ENCODE results near the gene CGREF1.

Gene CGREF1

DNA sequence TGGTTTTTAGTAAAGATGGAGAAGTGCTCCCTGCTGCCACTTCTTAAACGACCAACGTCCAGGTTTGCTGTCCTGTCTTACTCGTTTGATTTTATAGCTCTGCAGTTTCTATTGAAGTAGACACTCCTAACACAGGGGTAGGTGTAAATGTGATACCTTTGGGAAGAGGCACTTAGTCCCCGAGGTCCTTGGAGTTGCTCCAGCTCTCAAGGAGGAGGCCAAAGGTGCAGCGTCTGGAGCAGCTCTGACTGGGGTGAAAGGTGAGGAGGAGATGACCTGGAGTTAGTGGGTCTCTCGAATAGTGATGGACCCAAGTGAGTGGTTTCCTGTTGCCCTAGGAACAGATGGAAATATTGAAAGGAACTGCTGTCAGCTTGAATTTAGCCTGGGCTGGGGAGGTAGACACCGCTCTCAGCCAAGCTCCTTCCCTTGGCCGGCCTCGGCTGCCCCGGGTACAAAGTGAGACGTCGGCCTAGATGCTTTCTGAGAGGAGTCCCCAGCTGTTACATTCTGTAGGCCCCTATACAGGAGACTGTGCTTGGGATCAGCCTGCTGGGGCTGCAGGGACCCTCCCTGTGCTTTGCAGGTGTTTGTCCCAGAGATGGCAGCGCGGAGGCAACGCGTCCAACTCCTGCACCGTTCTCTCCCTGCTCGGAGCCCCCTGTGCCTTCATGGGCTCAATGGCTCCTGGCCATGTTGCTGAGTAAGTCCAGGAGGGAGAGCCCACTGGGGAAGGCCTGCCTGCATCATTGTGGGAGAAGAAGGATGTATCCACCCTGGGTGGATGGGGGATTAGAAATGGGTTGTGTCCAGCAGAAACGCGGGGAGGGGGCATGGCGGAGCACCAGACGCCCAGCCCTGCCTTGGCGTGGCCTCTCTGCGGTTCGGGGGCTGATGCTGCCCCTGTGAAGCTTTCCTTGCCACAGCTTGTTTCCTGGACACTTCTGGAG, 26.9 kb downstream of the CGREF1 start:
- TF ChIP-seq, protein P1, sequence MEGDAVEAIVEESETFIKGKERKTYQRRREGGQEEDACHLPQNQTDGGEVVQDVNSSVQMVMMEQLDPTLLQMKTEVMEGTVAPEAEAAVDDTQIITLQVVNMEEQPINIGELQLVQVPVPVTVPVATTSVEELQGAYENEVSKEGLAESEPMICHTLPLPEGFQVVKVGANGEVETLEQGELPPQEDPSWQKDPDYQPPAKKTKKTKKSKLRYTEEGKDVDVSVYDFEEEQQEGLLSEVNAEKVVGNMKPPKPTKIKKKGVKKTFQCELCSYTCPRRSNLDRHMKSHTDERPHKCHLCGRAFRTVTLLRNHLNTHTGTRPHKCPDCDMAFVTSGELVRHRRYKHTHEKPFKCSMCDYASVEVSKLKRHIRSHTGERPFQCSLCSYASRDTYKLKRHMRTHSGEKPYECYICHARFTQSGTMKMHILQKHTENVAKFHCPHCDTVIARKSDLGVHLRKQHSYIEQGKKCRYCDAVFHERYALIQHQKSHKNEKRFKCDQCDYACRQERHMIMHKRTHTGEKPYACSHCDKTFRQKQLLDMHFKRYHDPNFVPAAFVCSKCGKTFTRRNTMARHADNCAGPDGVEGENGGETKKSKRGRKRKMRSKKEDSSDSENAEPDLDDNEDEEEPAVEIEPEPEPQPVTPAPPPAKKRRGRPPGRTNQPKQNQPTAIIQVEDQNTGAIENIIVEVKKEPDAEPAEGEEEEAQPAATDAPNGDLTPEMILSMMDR (IDR thresholded peaks at IDR 0.05): no peak

DNA sequence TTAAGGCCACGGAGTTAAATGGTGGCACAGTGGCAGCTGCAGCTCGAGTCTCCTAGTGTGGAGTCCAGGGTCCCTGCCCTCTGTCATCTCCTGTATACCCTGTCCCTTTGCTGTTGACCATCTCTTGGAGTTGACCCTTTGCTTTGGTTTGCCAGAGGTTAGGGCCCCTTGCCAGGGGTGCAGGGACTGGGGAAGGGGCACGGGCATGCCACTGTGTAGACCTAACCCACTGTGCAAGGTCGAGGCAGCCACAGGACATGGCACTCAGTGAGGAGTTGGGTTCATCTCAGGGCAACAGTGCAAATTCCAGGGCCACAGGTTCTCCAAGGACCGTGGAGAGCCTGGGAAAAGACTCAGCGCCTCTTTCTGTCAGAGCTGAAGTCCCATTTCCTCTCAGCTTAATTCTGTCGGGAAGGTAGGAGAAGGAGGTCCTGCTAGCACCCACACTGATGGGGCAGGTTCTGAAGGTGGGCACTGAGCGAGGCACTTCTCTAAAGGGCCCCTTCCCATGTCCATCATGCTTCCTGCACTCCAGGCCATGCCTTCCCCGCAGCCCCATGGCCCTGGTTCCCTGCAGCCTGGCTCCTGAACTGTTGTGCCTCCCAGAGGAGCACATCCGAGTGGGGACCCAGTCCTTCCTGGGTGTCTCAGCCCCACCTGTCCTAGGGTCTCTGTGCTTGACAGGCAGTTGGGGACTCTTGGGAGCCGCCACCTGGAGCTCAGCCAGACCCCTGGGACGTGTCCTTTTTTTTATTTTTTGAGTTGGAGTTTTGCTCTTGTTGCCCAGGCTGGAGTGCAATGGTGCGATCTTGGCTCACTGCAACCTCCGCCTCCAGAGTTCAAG, 29.6 kb downstream of the CGREF1 start:
- TF ChIP-seq, protein P1 (IDR thresholded peaks at IDR 0.05): no peak

DNA sequence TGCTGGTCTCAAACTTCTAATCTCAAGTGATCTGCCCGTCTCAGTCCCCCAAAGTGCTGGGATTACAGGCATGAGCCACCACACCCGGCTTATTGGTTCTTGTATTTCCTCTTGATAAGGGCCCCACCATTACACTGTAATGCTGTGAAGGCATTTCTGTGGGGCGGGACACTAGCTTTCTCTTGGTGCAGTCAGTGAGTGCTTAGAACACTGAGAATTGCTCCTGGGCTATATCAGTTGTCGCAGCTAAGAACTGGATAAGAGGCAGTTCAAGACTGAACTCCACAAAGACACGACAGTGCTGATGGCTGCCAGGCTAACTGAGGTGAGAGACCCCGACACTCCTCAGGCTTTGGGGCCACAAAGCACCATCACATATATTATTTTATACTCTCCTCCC, 30.3 kb downstream of the CGREF1 start:
- TF ChIP-seq, protein P1 (IDR thresholded peaks at IDR 0.05): no peak

DNA sequence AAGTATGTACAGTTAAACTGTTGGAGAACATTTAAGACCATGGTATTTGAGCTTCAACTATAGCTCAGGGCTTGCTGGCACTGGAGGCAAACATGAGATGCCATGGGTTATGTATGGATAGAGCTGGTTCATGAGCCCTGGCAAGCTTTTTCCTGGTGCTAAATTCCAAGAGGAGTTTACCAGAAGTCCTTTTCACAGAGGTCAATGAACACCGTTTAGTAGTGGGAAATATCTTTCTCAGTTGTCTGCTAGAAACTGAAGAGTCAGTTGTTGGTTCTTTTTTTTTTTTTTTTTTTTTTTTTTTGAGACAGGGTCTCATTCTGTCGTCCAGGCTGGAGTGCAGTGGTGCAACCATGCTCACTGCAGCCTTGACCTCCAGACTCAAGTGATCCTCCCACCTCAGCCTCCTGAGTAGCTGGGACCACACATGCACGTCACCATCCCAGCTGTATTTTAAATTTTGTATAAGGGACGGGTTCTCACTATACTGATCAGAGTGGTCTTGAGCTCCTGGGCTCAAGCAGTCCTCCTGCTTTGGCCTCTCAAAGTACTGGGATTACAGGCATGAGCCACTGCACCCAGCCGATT, 31.0 kb downstream of the CGREF1 start:
- TF ChIP-seq, protein P1 (IDR thresholded peaks at IDR 0.05): no peak

DNA sequence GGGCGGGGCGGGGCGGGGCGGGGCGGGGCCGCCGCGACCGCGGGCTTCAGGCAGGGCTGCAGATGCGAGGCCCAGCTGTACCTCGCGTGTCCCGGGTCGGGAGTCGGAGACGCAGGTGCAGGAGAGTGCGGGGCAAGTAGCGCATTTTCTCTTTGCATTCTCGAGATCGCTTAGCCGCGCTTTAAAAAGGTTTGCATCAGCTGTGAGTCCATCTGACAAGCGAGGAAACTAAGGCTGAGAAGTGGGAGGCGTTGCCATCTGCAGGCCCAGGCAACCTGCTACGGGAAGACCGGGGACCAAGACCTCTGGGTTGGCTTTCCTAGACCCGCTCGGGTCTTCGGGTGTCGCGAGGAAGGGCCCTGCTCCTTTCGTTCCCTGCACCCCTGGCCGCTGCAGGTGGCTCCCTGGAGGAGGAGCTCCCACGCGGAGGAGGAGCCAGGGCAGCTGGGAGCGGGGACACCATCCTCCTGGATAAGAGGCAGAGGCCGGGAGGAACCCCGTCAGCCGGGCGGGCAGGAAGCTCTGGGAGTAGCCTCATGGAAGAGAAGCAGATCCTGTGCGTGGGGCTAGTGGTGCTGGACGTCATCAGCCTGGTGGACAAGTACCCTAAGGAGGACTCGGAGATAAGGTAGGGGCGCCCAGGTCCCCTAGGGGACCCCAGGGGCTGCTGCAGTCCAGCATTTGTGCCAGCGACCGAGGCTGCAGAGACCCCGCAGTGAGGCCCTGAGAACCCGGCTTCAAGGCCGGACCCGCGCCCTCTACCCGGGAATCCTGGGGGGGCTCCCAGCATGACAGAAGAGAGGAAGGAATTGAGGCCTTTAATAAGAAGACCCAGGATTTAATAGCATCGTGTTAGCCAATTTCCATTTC, 32.0 kb downstream of the CGREF1 start, which contains the start of gene KHK:
TSS of gene KHK (plus strand) at position 49 of the 870 bp plus-strand sequence. CDS start at position 537, 488 bp downstream.
- TF ChIP-seq, protein P1 (IDR thresholded peaks at IDR 0.05): no peak

DNA sequence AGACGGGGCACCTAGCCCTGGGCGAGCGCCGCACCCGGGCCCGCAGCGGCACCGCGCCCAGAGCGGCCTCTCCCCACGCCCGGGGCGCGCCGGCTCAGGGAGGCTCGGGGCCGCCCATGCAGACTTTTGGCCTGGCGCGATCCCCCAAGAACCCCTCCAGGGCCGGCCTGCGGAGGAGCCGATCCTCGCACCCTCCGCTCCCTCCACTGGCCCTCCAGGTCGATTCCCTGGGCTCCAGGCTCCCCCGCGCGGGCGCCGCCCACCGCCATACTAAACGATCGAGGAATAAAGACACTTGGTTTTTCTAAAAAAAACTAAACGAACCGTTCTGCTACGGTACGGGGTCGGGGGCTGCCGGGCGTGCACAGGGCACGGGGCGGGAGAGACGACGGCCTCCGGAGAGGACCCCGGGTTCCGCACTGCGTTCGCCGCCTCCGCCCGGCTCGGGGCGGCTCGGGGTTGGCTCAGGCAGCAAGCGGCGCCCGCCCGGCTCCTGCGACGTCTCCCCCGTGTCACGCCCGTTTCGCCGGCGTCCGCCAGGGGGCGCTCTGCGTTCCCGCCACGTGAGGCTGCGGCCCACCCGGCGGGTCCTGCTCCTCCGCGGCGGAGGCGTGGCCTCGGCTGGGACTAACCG, 32.7 kb downstream of the CGREF1 start:
- TF ChIP-seq, protein P1 (IDR thresholded peaks at IDR 0.05): peak; percentile 76
